CD14-positive monocyte (primary cell): ENCODE results near the gene ATP13A3. TPM values are rescaled to one million over a fixed set of nuclear protein-coding genes. Genes with fewer than 3 reads are reported as not detected.

Source experiments
- DNase-seq, 3 donors: peaks; one replicate each; pipeline ENCODE4 v3.0.0-alpha.2; 2011 to 2022
- H2AFZ ChIP-seq: 2 replicates; pipeline ENCODE4 v1.6.0; 2012; ENCODE audit warnings: mild to moderate bottlenecking, low read depth, low read length, inconsistent platforms; ENCODE audit not compliant: insufficient read depth, poor library complexity, severe bottlenecking
- H3K27ac ChIP-seq, 2 donors: 1 replicate in 1 of 2; 2 replicates in 1 of 2; pipeline ENCODE4 v1.5.1; 2012 to 2013; ENCODE audit warnings: low read length in 2 of 2, control low read depth in 1 of 2, inconsistent platforms in 1 of 2, low read depth in 1 of 2, mild to moderate bottlenecking in 1 of 2
- H3K27me3 ChIP-seq, 2 donors: one replicate each; pipeline versions ENCODE4 v1.6.0 to v1.6.1; 2011 to 2013; ENCODE audit warnings: low read length in 2 of 2; ENCODE audit not compliant: control insufficient read depth in 2 of 2, insufficient read depth in 2 of 2
- H3K36me3 ChIP-seq, 2 donors: replicated peaks in 1 of 2; 1 replicate in 1 of 2; 2 replicates in 1 of 2; pipeline versions ENCODE4 v1.5.1 to v1.6.1; 2012 to 2013; ENCODE audit warnings: low read length in 2 of 2, control low read depth in 1 of 2, inconsistent platforms in 1 of 2, mild to moderate bottlenecking in 1 of 2; ENCODE audit not compliant: insufficient read depth in 2 of 2, control insufficient read depth in 1 of 2
- H3K4me1 ChIP-seq, 2 donors: 1 replicate in 1 of 2; 2 replicates in 1 of 2; pipeline versions ENCODE4 v1.5.1 to v1.6.1; 2012 to 2013; ENCODE audit warnings: low read length in 2 of 2, control low read depth in 1 of 2, inconsistent platforms in 1 of 2, mild to moderate bottlenecking in 1 of 2, moderate library complexity in 1 of 2; ENCODE audit not compliant: insufficient read depth in 2 of 2, control insufficient read depth in 1 of 2
- H3K4me2 ChIP-seq: replicated peaks from 2 replicates; pipeline ENCODE3; 2012; ENCODE audit warnings: low read length, moderate library complexity, mild to moderate bottlenecking; ENCODE audit not compliant: poor library complexity, severe bottlenecking; ENCODE audit errors: extremely low read depth
- H3K4me3 ChIP-seq, 3 experiments: fragments of 200-600 bp in 1 of 3; sonication (generic) in 1 of 3; replicated peaks in 1 of 3; 1 replicate in 2 of 3; 2 replicates in 1 of 3; pipeline ENCODE4 v1.5.1; 2011 to 2013; ENCODE audit warnings: low read length in 3 of 3, mild to moderate bottlenecking in 3 of 3, control low read depth in 2 of 3, low read depth in 2 of 3, inconsistent platforms in 1 of 3, moderate library complexity in 1 of 3
- H3K79me2 ChIP-seq: 2 replicates; pipeline ENCODE4 v1.6.0; 2012; ENCODE audit warnings: mild to moderate bottlenecking, control low read depth, inconsistent platforms, low read length, moderate library complexity; ENCODE audit not compliant: insufficient read depth
- H3K9ac ChIP-seq: 2 replicates; pipeline ENCODE4 v1.6.0; 2017; ENCODE audit warnings: low read length, mild to moderate bottlenecking; ENCODE audit not compliant: insufficient read depth, poor library complexity, severe bottlenecking
- H3K9me3 ChIP-seq, 2 donors: replicated peaks in 1 of 2; 1 replicate in 1 of 2; 2 replicates in 1 of 2; pipeline versions ENCODE4 v1.5.1 to v1.6.1; 2012 to 2013; ENCODE audit warnings: low read length in 2 of 2, control low read depth in 1 of 2; ENCODE audit not compliant: control insufficient read depth in 1 of 2, insufficient read depth in 1 of 2
- H4K20me1 ChIP-seq: 2 replicates; pipeline ENCODE4 v1.6.0; 2012; ENCODE audit warnings: mild to moderate bottlenecking, low read length, control low read depth, moderate library complexity; ENCODE audit not compliant: insufficient read depth
- H3K27ac Mint-ChIP-seq, 7 donors: one replicate each; pipeline ENCODE4 v1.8.0; 2020; ENCODE audit warnings: mild to moderate bottlenecking in 7 of 7, mixed read lengths in 7 of 7, moderate library complexity in 6 of 7, inconsistent platforms in 2 of 7
- H3K27me3 Mint-ChIP-seq, 3 donors: one replicate each; pipeline ENCODE4 v1.8.0; 2021 to 2022; ENCODE audit warnings: low read depth in 3 of 3, mild to moderate bottlenecking in 3 of 3, mixed read lengths in 3 of 3, moderate library complexity in 3 of 3, inconsistent platforms in 1 of 3
- H3K36me3 Mint-ChIP-seq, 2 donors: one replicate each; pipeline ENCODE4 v1.8.0; 2020; ENCODE audit warnings: mixed read lengths in 2 of 2, inconsistent platforms in 1 of 2, mild to moderate bottlenecking in 1 of 2
- H3K4me1 Mint-ChIP-seq: one replicate; pipeline ENCODE4 v1.8.0; 2020; ENCODE audit warnings: mild to moderate bottlenecking, mixed read lengths
- H3K4me3 Mint-ChIP-seq, 2 donors: one replicate each; pipeline ENCODE4 v1.8.0; 2020; ENCODE audit warnings: mild to moderate bottlenecking in 2 of 2, mixed read lengths in 2 of 2, moderate library complexity in 1 of 2
- H3K9me3 Mint-ChIP-seq, 7 donors: one replicate each; pipeline ENCODE4 v1.8.0; 2020 to 2022; ENCODE audit warnings: mixed read lengths in 7 of 7, mild to moderate bottlenecking in 6 of 7, moderate library complexity in 6 of 7, inconsistent platforms in 2 of 7
- CTCF ChIP-seq: fragments of 200-600 bp; IDR thresholded peaks from one replicate; pipeline ENCODE4 v1.8.0; 2022; ENCODE audit warnings: antibody characterized with exemption, mild to moderate bottlenecking
- WGBS: methylation state at CpG from one replicate; pipeline ENCODE4 v1.1.5; 2013; ENCODE audit warnings: missing lambda C conversion rate; ENCODE audit not compliant: insufficient coverage; 5-methylcytosine and 5-hydroxymethylcytosine counted together
- intact Hi-C, 2 donors: fragments of 100-400 bp; cut with micrococcal nuclease; formaldehyde crosslinking; loops; one replicate each; pipeline versions ENCODE4 v1.15.0 to v1.15.1; 2023
- polyA plus RNA-seq, 3 donors: library from polyadenylated mRNA; depleted of rRNA in 1 of 3; unstranded in 2 of 3; stranded (reverse) in 1 of 3; fragments of 300-500 nt in 2 of 3; fragments of >200 nt in 1 of 3; fragmentation: Illumina TruSeq in 2 of 3; gene quantifications; 1 replicate in 2 of 3; 2 replicates in 1 of 3; pipeline ENCODE4 v1.2.3, GENCODE V29; 2012 to 2021

ATP13A3 gene
- polyA plus RNA-seq, 3 donors: 4.7 to 19.5 (median 5.2) TPM

GRCh38 chr3:194379231-194379630 is 107.6 kb downstream of the ATP13A3 start:
- WGBS: 100% methylated on average over 4 of the region's 6 CpGs
- Histone ChIP-seq H3K79me2 (no peaks in the 10 kb centered on the region), H3K9me3 (no peaks in the 10 kb centered on the region), H3K36me3 (no peaks in the 10 kb centered on the region), H3K9ac (no peak overlapping the region), H2AFZ (no peak overlapping the region), H3K27ac (no peak overlapping the region), H3K4me3 (no peak overlapping the region), H4K20me1 (no peaks in the 10 kb centered on the region), H3K4me1 (no peaks in the 10 kb centered on the region), H3K4me2 (no peak overlapping the region), H3K27me3 (peaks cover 0 to 2% of the 10 kb centered on the region in 2 donors)
- intact Hi-C loops: no loop called here
- peaks cover 18 to 27% (median 24%) of the 10 kb centered on the region in 3 donors for H3K27me3 Mint-ChIP-seq
- no peak for DNase-seq
- no peak overlapping the region for H3K4me3 Mint-ChIP-seq
- no peaks in the 10 kb centered on the region for H3K4me1 Mint-ChIP-seq
- H3K36me3 Mint-ChIP-seq: no peaks in the 10 kb centered on the region
- TF ChIP-seq CTCF: no peak
- no peaks in the 10 kb centered on the region for H3K9me3 Mint-ChIP-seq
- no peak overlapping the region for H3K27ac Mint-ChIP-seq

- Histone ChIP-seq H3K9me3 (no peaks in the 10 kb centered on the region), H3K36me3 (no peaks in the 10 kb centered on the region), H3K27me3 (peaks cover 0 to 2% of the 10 kb centered on the region in 2 donors), H4K20me1 (no peaks in the 10 kb centered on the region), H3K4me3 (no peak overlapping the region), H3K27ac (no peak overlapping the region), H3K79me2 (no peaks in the 10 kb centered on the region), H3K4me1 (no peaks in the 10 kb centered on the region), H3K4me2 (no peak overlapping the region), H2AFZ (no peak overlapping the region), H3K9ac (no peak overlapping the region)
- intact Hi-C loops: no loop called here
- Mint-ChIP-seq H3K27ac (no peak overlapping the region), H3K9me3 (no peaks in the 10 kb centered on the region), H3K4me3 (no peak overlapping the region), H3K27me3 (peaks cover 13 to 28% (median 25%) of the 10 kb centered on the region in 3 donors), H3K36me3 (no peaks in the 10 kb centered on the region), H3K4me1 (no peaks in the 10 kb centered on the region)
- no CpG with 5 or more reads among the region's 1 CpG for WGBS
- no peak for TF ChIP-seq CTCF
- DNase-seq: no peak
Measured at GRCh38 chr3:194377708-194378107, 109.1 kb downstream of the ATP13A3 start.
